OCI-LY3 (cell line): Measurements from ENCODE around the gene MSN.

ENCODE experiments used
- CTCF ChIP-seq: fragments of 200-600, 300-600 bp; sonication (generic); IDR thresholded peaks from 2 replicates; pipeline ENCODE4 v1.5.1; 2014; ENCODE audit warnings: antibody characterized with exemption, low read length, low read depth
- EZH2phosphoT487 ChIP-seq: fragments of 200-600 bp; shearing (Covaris generic); IDR thresholded peaks from 2 replicates; pipeline ENCODE4 v1.6.1; 2018; ENCODE audit warnings: antibody characterized with exemption, mixed run types, low read depth

- TF ChIP-seq CTCF, result no peak
- no peak for TF ChIP-seq EZH2phosphoT487
Observed at GRCh38 chrX:65689377-65689776, 21.9 kb downstream of the MSN start.
